ENCODE measurements around the gene NMUR1.
A peak's percentile ranks its signal among the peaks of the same experiment; 100 is the strongest.

NMUR1 gene

DNA sequence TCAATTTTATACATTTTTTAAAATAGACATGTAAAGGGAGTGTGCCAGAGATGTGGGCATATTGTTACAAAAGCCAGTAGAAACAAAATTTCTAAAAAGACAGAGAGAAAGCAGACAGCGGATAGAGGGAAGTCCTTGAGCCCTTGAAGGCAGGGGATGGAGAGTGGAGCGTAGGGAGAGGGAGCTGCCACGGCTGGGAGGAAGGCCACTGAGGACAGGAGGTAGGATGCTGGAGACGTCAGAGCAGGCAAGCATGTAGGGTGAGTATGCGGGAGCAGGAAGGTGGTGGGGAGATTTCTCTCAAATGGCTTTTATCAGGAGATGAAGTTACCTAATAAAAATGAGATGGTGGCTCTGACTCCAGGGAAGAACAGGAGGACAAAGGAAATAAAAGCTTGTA is 41.9 kb downstream of the NMUR1 start:
- no peak for DNase-seq (ENCODE audit: low read depth in 3 of 3, low spot score in 1 of 3)

DNA sequence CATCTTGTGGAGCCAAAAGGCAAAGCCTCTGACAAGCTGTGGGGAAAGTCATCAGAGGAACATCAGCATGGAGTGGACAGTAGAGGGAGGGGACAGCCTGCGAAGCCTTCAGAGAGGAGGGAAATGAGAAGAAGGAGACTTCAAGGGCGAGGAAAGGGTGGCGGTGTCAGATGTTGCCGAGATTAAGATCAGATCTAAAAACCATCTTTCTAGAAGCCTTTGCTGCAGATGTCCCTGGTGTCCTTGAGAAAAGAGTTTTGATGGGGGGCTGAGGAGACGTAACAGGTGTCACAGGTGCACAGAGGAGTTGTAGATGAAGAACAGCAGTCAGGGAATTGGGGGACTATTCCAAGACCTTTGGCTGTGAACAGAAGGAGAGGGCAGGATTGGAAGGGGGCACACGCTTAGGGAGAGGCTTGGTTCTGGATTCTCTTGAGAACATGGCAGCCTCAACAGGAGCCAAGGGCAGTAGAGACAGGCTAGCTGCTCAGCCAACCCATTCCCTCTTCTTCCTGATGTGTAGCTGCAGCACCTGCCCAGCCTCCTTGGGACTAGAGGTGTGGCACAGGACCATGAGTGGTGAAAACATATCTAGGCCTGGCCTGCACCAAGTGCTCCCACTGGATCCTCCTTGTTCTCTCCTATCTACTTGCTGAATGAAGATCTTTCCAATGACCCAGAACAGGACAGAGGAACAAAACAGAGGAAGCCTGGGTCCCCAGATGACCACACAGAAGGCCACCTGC is 43.2 kb downstream of the NMUR1 start:
- DNase-seq (ENCODE audit: low read depth in 3 of 3, low spot score in 1 of 3), result no peak

DNA sequence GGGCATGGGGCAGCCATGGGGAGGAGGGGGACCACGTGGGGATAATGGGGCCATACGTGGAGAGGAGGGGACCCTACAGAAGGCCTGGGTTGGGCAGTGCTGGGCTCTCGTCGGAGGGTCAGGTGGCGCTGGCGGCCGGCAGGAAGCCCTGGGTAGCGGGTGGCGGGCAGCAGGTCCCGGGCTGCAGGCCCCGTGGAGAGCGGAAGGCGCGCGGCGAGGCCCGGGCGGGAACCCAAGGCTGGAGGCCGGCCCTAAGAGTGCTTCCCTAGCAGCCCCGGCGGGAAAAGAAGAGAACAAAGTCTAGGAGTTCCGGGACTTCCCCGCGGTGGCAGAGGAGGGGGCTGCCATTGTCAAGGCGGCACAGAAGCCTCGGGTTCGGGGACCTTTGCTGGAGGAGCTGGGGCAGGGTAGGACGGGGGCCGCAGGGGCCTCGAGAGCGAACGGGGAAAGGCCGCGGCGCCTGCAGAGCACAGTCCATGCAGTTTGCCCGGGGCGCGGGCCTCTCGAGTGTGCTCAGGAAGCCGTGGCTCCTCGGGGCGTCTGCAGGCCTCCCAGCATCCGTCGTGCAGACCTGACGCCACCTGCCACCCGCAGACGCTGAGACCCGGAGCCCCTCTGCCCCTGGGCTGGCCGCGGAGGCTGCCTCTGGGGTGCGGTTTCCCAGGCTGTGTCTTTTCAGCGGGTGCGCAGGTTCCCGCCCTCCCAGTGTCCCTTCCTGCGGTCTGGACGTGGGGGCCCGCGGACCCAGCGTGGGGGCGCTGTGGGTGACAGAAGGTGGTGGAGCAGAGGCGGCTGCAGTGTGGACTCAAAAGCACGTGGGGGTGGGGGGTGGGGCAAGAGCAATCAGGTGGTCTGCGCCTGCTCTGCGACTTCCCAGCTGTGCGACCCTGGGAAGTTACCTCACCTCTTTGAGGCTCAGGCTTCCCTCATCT is 46.6 kb downstream of the NMUR1 start:
- DNase-seq (ENCODE audit: low read depth in 3 of 3, low spot score in 1 of 3), result peak in 1 of 3 donors; percentile 26

DNA sequence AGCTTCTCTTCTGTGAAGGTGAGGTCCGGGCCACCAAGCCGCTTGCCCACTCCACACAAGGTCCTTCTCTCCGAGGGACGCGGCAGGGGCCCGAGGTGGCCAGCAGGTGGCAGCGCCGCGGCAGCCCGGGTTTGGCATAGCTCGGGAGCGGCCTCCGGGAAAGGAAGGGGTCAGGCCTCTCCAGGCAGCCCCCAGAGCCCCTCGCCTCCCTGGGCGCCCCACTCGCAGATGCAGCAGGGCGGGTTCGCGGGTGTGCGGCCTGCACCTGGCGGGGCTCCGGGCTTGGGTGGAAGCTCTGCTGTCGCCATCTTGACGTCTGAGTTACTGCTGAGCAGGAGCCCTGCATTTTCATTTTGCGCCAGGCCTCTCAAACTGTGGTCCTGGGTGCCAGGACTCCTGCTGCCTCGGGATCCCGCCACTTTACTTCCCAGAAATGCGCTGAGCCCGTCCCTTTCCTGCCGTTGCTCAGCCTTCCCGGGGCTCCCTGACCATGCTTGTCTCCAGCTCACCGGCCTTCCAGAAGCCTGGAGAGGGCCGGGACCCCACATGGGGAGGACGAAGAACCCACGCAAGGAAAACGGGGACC is 47.3 kb downstream of the NMUR1 start:
- peak; percentile 25 to 63 (median 48) for DNase-seq (ENCODE audit: low read depth in 3 of 3, low spot score in 1 of 3)

DNA sequence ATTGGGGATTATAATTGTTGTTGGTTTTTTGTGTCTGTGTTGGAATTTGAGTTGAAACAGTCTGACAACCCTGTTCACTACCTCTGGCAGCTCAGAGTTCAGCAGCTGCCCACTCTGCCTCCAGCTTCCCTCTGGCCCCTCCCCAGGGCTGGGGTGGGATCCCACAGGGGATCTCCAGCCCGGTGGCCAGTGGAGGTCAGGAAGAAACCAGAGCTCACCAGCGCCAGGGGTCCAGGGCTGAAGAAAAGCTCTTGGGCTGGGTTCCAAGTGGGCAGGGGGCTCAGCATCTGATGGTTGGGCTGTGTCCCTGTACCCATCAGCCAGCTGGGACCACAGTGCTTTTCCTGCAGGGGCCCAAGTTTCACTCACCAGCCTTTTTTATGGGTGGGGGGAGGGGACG is 49.5 kb downstream of the NMUR1 start:
- no peak for DNase-seq (ENCODE audit: low read depth in 3 of 3, low spot score in 1 of 3)

DNA sequence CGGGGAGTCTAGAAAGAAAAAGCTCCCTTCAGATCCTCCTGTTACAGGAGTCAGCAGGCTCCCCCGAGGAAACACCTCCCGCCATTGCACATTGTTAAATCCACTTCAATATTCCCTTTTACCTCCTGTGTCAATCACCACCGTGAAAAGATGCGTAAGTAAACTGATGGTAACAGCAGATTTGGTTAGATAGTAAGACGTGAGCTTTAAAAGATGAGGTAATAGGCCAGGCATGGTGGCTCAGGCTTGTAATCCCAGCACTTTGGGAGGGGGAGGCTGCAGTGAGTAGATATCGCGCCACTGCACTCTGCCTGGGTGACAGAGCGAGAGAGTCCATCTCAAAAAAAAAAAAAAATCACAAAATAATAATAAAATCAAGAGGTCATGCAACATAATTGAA is 50.8 kb downstream of the NMUR1 start:
- DNase-seq (ENCODE audit: low read depth in 3 of 3, low spot score in 1 of 3), result no peak

DNA sequence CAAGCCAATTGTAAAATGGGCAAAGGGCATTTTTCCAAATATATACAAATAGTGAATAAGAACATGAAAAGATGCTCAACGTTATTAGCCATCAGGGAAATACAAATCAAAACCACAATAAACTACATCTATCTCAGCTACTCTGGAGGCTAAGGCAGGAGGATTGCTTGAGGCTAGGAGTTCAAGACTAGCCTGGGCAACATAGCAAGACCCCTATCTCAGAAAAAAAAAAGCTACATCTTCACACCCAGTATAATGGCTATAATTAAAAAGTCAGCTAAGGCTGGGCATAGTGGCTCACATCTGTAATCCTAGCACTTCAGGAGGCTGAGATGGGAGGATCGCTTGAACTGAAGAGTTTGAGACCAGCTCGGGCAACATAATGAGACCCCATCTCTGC is 53.3 kb downstream of the NMUR1 start:
- DNase-seq (ENCODE audit: low read depth in 3 of 3, low spot score in 1 of 3), result no peak

DNA sequence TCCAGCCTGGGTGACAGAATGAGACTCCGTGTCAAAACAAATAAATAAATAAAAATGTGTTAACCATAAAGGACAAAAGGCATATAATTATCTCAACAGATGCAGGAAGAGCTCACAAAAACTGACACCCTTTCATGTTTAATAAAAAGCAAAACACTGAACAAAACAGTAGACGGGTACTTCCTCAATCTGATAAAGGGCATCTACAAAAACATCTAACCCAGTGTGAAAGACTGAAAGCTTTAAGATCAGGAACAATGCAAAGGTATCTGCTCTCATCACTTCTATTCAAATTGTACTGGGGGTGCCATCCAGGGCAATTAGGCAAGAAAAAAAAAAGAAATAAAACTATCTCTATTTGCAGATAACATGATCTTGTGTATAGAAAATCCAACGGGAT is 54.3 kb downstream of the NMUR1 start:
- DNase-seq (ENCODE audit: low read depth in 3 of 3, low spot score in 1 of 3), result no peak
